Measurements from ENCODE around the gene FBL. TPM values are rescaled to one million over a fixed set of nuclear protein-coding genes. Genes with fewer than 3 reads are reported as not detected.
A peak's percentile ranks its signal among the peaks of the same experiment; 100 is the strongest.

FBL gene
- total RNA-seq, 1 donor from 2014 or later: 119 TPM

DNA sequence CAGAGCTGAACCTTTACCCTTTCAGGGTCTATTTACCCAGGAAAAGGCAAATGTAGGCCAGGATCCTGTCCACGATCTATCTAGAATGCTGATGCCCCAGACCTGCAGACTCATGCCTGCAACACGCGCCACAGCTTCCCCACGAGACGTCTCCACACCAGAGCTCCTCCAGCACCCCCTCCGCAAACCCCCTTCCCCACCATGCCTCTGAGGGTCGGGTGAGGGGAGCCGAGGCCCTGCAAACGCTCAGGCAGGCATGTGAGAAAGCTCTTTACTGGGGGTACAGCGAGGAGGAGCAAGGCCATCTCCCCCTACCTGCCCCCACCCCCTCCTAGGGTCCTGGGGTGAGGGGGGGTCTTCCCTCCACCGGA lies 21.1 kb downstream of the FBL start:
- Mint-ChIP-seq H3K36me3 (ENCODE audit: unreplicated experiment) (peaks cover 8% of the 10 kb centered on the region), H3K9me3 (ENCODE audit: unreplicated experiment) (peaks cover 3% of the 10 kb centered on the region), H3K4me3 (ENCODE audit: unreplicated experiment) (no peak overlapping the region), H3K4me1 (ENCODE audit: low read depth, unreplicated experiment) (peaks cover 11% of the 10 kb centered on the region), H3K27ac (ENCODE audit: unreplicated experiment) (no peak overlapping the region), H3K27me3 (ENCODE audit: unreplicated experiment) (peaks cover 3% of the 10 kb centered on the region)
- DNase-seq: peak; percentile 30
- TF ChIP-seq, protein P1, sequence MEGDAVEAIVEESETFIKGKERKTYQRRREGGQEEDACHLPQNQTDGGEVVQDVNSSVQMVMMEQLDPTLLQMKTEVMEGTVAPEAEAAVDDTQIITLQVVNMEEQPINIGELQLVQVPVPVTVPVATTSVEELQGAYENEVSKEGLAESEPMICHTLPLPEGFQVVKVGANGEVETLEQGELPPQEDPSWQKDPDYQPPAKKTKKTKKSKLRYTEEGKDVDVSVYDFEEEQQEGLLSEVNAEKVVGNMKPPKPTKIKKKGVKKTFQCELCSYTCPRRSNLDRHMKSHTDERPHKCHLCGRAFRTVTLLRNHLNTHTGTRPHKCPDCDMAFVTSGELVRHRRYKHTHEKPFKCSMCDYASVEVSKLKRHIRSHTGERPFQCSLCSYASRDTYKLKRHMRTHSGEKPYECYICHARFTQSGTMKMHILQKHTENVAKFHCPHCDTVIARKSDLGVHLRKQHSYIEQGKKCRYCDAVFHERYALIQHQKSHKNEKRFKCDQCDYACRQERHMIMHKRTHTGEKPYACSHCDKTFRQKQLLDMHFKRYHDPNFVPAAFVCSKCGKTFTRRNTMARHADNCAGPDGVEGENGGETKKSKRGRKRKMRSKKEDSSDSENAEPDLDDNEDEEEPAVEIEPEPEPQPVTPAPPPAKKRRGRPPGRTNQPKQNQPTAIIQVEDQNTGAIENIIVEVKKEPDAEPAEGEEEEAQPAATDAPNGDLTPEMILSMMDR (IDR thresholded peaks at IDR 0.05; ENCODE audit: partially characterized antibody, unreplicated experiment): no peak

DNA sequence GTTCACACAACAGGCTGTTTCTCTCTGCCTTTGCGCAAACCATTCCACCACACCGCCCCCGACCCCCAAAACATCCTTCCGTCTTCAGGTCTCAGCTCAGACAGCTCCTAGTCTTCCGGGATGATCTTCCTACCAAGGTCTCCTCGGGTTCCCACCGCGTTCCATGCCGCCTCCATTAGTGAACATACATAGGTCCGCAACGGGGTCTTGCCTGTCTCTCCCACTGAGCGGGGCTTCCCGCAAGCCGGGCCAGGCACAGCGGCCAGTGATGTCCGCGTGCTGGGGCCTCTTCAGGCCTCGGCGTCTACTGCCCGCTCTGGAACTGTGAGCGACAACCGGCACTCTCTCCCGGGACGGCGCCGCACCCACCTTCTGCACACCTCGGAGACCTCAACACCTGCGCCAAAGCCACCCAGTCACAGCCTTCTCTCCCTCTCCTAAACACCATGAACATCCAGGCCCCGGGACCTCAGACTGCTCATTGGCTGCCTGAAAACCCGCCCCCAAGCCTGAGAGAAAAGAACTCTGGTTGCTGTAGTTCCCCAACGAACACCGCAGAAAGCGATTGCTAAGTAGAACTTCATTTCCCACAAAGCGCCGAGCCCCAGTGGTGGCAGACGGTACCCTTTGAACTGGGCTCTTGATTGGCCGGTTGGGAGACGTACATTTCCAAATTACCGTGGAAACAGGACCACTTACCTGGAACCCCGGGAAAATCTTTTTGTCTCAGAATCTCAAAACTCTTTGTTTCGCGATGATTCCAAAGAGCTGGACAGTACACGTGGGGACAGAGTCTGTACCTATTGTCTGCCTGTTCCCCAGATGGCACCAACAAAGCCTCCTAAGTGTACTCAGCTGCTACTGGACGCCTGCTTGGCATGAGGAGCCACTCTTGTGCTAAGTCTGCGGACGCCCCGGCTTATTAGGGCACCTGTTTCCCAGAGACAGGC lies 21.8 kb downstream of the FBL start:
- peaks cover 8% of the 10 kb centered on the region for H3K36me3 Mint-ChIP-seq (ENCODE audit: unreplicated experiment)
- peaks cover 11% of the 10 kb centered on the region for H3K4me1 Mint-ChIP-seq (ENCODE audit: low read depth, unreplicated experiment)
- H3K27ac Mint-ChIP-seq (ENCODE audit: unreplicated experiment): no peak overlapping the region
- H3K4me3 Mint-ChIP-seq (ENCODE audit: unreplicated experiment): no peak overlapping the region
- TF ChIP-seq, protein P1 (IDR thresholded peaks at IDR 0.05; ENCODE audit: partially characterized antibody, unreplicated experiment): no peak
- peaks cover 3% of the 10 kb centered on the region for H3K9me3 Mint-ChIP-seq (ENCODE audit: unreplicated experiment)
- H3K27me3 Mint-ChIP-seq (ENCODE audit: unreplicated experiment): peaks cover 3% of the 10 kb centered on the region
- peak; percentile 87 for DNase-seq

DNA sequence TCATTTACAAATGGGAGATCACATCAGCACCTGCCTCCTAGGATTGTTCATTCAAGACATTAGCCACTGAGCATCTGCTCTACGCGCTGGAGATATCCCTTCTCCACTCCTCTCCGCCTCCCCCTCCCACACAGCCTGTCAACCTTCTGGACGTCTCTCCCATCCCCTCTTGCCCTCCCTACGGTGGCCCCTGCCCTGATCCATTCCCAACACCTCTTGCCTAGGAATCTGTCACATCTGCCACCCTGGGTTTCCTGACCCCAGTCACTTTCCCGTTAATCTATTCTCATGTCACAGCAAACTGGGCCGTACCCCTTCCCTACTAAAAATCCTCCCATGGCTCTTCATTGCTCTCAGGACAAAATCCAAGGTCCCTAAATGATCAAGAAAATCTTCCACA lies 22.5 kb downstream of the FBL start:
- DNase-seq: peak; percentile 59
- Mint-ChIP-seq H3K4me3 (ENCODE audit: unreplicated experiment) (no peak overlapping the region), H3K9me3 (ENCODE audit: unreplicated experiment) (no peaks in the 10 kb centered on the region), H3K27me3 (ENCODE audit: unreplicated experiment) (peaks cover 6% of the 10 kb centered on the region), H3K36me3 (ENCODE audit: unreplicated experiment) (peaks cover 4% of the 10 kb centered on the region), H3K27ac (ENCODE audit: unreplicated experiment) (no peak overlapping the region), H3K4me1 (ENCODE audit: low read depth, unreplicated experiment) (peaks cover 7% of the 10 kb centered on the region)
- TF ChIP-seq, protein P1 (IDR thresholded peaks at IDR 0.05; ENCODE audit: partially characterized antibody, unreplicated experiment): no peak

DNA sequence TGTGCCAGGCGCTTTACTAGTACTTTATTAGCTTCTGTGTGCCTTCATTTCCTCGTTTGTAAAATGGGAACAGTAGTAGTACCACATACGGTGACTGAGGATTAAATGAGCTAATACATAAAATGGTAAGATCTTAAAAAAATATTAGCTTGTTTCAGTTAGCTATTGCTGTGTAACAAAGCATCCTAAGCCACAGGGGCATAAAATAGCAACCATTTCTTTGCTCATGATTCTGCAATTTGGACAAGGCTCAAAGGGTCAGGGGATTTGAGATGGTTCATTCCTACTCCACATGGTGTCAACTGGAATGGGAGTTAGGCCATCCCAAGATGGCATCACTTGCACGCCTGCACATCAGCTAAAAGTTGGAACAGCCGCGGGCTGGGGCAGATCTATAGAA lies 25.5 kb downstream of the FBL start:
- no peaks in the 10 kb centered on the region for H3K9me3 Mint-ChIP-seq (ENCODE audit: unreplicated experiment)
- H3K4me3 Mint-ChIP-seq (ENCODE audit: unreplicated experiment): no peak overlapping the region
- no peak overlapping the region for H3K27ac Mint-ChIP-seq (ENCODE audit: unreplicated experiment)
- TF ChIP-seq, protein P1 (IDR thresholded peaks at IDR 0.05; ENCODE audit: partially characterized antibody, unreplicated experiment): no peak
- peaks cover 7% of the 10 kb centered on the region for H3K4me1 Mint-ChIP-seq (ENCODE audit: low read depth, unreplicated experiment)
- peaks cover 4% of the 10 kb centered on the region for H3K36me3 Mint-ChIP-seq (ENCODE audit: unreplicated experiment)
- H3K27me3 Mint-ChIP-seq (ENCODE audit: unreplicated experiment): peaks cover 8% of the 10 kb centered on the region
- DNase-seq: no peak

DNA sequence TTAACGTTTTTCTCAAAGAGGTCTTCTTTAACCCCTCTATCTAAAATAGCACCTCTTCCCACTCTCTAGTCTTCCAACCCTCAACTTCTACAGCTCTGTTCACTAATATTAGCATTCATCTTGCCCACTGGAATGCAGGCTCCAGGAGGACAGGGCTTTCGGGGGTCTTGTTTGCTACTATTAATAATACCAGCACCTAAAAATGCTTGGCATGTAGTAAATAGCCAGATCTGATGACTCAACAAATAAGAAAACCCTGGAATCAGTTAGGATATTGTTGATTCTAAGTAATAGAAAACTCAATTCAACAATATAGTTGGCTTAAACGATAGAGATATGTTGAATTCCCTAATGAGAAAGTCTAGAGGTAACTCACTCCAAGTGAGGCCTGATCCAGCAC lies 26.4 kb downstream of the FBL start:
- no peak for DNase-seq
- Mint-ChIP-seq H3K4me1 (ENCODE audit: low read depth, unreplicated experiment) (peaks cover 7% of the 10 kb centered on the region), H3K27ac (ENCODE audit: unreplicated experiment) (no peak overlapping the region), H3K9me3 (ENCODE audit: unreplicated experiment) (no peaks in the 10 kb centered on the region), H3K4me3 (ENCODE audit: unreplicated experiment) (no peak overlapping the region), H3K36me3 (ENCODE audit: unreplicated experiment) (peaks cover 4% of the 10 kb centered on the region), H3K27me3 (ENCODE audit: unreplicated experiment) (peaks cover 5% of the 10 kb centered on the region)
- TF ChIP-seq, protein P1 (IDR thresholded peaks at IDR 0.05; ENCODE audit: partially characterized antibody, unreplicated experiment): no peak

Data from glutamatergic neuron (in vitro differentiated cells).